ENCODE results near the gene LSAMP.

DNA sequence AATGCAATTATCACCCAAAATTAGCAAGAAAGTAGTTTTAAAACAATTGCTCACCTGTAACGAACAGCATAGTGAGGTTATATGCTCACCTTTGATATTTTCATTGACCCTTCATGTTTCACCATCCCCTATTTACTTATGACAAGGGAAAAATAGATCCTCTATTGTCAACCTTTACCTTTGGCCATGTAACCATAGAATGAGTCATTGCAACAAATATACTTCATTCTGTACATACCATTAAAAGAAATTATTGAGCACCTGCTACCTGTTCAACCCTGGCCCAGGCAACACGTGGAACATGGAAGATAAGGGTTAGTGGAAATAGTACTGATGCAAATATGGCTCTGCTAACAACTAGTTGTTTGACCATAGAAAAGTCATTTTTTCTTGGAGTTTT is 20.2 kb downstream of the LSAMP start:
- no peak for TF ChIP-seq MXI1 (IDR thresholded peaks at IDR 0.05; ENCODE audit: borderline replicate concordance, low read depth, low read length)
- TF ChIP-seq RFX5 (IDR thresholded peaks at IDR 0.05; ENCODE audit: low read depth, low read length), result no peak
- TF ChIP-seq MAFK (IDR thresholded peaks at IDR 0.05; ENCODE audit: low read depth, low read length), result no peak
